GM23338 (cell line): ENCODE data around the gene FCN1. TPM values are rescaled to one million over a fixed set of nuclear protein-coding genes. Genes with fewer than 3 reads are reported as not detected.

Experiments
- ATAC-seq: fragments of 200-7000 bp; cut with Tn5 transposase; 3 replicates; pipeline ENCODE4 v1.9.1; 2020
- DNase-seq: peaks from one replicate; pipeline ENCODE4 v3.0.0-alpha.2; 2015; ENCODE audit warnings: low spot score
- H2AFZ ChIP-seq: fragments of 200-600 bp; sonication (generic); 2 replicates; pipeline ENCODE4 v1.8.0; 2016; ENCODE audit warnings: antibody characterized with exemption, mild to moderate bottlenecking, moderate library complexity
- H3F3A ChIP-seq: fragments of 200-600 bp; sonication (generic); replicated peaks from 2 replicates; pipeline ENCODE4 v1.8.0; 2017; ENCODE audit warnings: antibody characterized with exemption, mixed run types, low read depth
- H3K27ac ChIP-seq: fragments of 200-600 bp; sonication (generic); 2 replicates; pipeline ENCODE4 v1.6.1; 2016; ENCODE audit warnings: low read depth
- H3K27me3 ChIP-seq: fragments of 200-600 bp; sonication (generic); 2 replicates; pipeline ENCODE4 v1.8.0; 2016; ENCODE audit warnings: mild to moderate bottlenecking, mixed run types, moderate library complexity; ENCODE audit not compliant: insufficient read depth
- H3K36me3 ChIP-seq: fragments of 200-600 bp; sonication (generic); 2 replicates; pipeline ENCODE4 v1.8.0; 2016; ENCODE audit warnings: mild to moderate bottlenecking; ENCODE audit not compliant: insufficient read depth
- H3K4me1 ChIP-seq: fragments of 200-600 bp; sonication (generic); 2 replicates; pipeline ENCODE4 v1.8.0; 2016; ENCODE audit warnings: mild to moderate bottlenecking, moderate library complexity; ENCODE audit not compliant: insufficient read depth
- H3K4me2 ChIP-seq: fragments of 200-600 bp; sonication (generic); 2 replicates; pipeline ENCODE4 v1.7.1; 2017; ENCODE audit warnings: mixed run types
- H3K4me3 ChIP-seq: fragments of 200-600 bp; sonication (generic); 2 replicates; pipeline ENCODE4 v1.6.1; 2016; ENCODE audit warnings: mixed run types
- H3K79me2 ChIP-seq: fragments of 200-600 bp; sonication (generic); replicated peaks from 2 replicates; pipeline ENCODE4 v1.8.0; 2017; ENCODE audit warnings: mild to moderate bottlenecking; ENCODE audit not compliant: insufficient read depth
- H3K9me2 ChIP-seq: fragments of 200-600 bp; sonication (generic); 2 replicates; pipeline ENCODE4 v1.8.0; 2017; ENCODE audit not compliant: insufficient read depth
- H4K20me1 ChIP-seq: fragments of 200-600 bp; sonication (generic); replicated peaks from 2 replicates; pipeline ENCODE4 v1.8.0; 2017; ENCODE audit warnings: mild to moderate bottlenecking; ENCODE audit not compliant: insufficient read depth
- H3K27ac Mint-ChIP-seq: 2 replicates; pipeline ENCODE4 v1.8.0; 2020; ENCODE audit warnings: inconsistent platforms, mild to moderate bottlenecking, moderate library complexity, mixed read lengths
- H3K27me3 Mint-ChIP-seq: 3 replicates; pipeline ENCODE4 v1.8.0; 2022; ENCODE audit warnings: low read depth, mild to moderate bottlenecking, moderate library complexity, mixed read lengths, inconsistent platforms; ENCODE audit not compliant: insufficient read depth, poor library complexity
- H3K36me3 Mint-ChIP-seq: 3 replicates; pipeline ENCODE4 v1.8.0; 2021; ENCODE audit warnings: low read depth, mild to moderate bottlenecking, inconsistent platforms, moderate library complexity, mixed read lengths
- H3K4me1 Mint-ChIP-seq: 3 replicates; pipeline ENCODE4 v1.8.0; 2020; ENCODE audit warnings: mild to moderate bottlenecking, inconsistent platforms, mixed read lengths
- H3K4me3 Mint-ChIP-seq: 3 replicates; pipeline ENCODE4 v1.8.0; 2021; ENCODE audit warnings: moderate library complexity, mild to moderate bottlenecking, inconsistent platforms, mixed read lengths
- H3K9me3 Mint-ChIP-seq: 3 replicates; pipeline ENCODE4 v1.8.0; 2020; ENCODE audit warnings: moderate library complexity, mild to moderate bottlenecking, inconsistent platforms, mixed read lengths
- JUNB ChIP-seq: IDR thresholded peaks from one replicate; pipeline ENCODE4 v1.6.1; 2016; ENCODE audit warnings: antibody characterized with exemption; ENCODE audit not compliant: unreplicated experiment
- NANOG ChIP-seq: IDR thresholded peaks from 2 replicates; pipeline ENCODE4 v1.6.1; 2016; ENCODE audit warnings: antibody characterized with exemption, borderline replicate concordance
- STAT1 ChIP-seq: IDR thresholded peaks from one replicate; pipeline ENCODE4 v1.6.1; 2016; ENCODE audit warnings: antibody characterized with exemption; ENCODE audit not compliant: unreplicated experiment
- ZNF114 ChIP-seq: fragments of 250-450 bp; sonication (Bioruptor Pico); IDR thresholded peaks from 2 replicates; pipeline ENCODE4 v1.5.0; 2020; ENCODE audit warnings: mild to moderate bottlenecking, moderate library complexity
- ZNF462 ChIP-seq: fragments of 250-450 bp; sonication (Bioruptor Pico); IDR thresholded peaks from 2 replicates; pipeline ENCODE4 v1.5.0; 2020; ENCODE audit warnings: mild to moderate bottlenecking, moderate library complexity
- polyA plus RNA-seq: library from polyadenylated mRNA; unstranded; fragments of >200 nt; fragmentation: Nextera tagmentation; extraction: Ambion mirVana; gene quantifications from 2 replicates; pipeline ENCODE4 v1.2.1, GENCODE V29; 2016
- total RNA-seq: library from RNA; depleted of rRNA; stranded (reverse); fragments of >200 nt; shearing (Covaris generic); gene quantifications from 2 replicates; pipeline ENCODE4 v1.2.3, GENCODE V29; 2014
- TF ChIP-seq, protein P1 (sequence below): IDR thresholded peaks from 2 replicates; pipeline ENCODE4 v1.6.1; 2016; ENCODE audit warnings: antibody characterized with exemption

Gene FCN1
- total and polyA plus RNA-seq, 2 experiments from 2014 or later: not detected

- TF ChIP-seq ZNF462 (CRISPR knock-in tag) (no peak), STAT1 (no peak)
Measured at GRCh38 chr9:134885001-134885678, 32.6 kb downstream of the FCN1 start (continued).

GRCh38 chr9:134884492-134884891 lies 33.2 kb downstream of the FCN1 start:
- TF ChIP-seq JUNB (no peak), ZNF114 (CRISPR knock-in tag) (no peak), NANOG (no peak)
- TF ChIP-seq, protein P1, sequence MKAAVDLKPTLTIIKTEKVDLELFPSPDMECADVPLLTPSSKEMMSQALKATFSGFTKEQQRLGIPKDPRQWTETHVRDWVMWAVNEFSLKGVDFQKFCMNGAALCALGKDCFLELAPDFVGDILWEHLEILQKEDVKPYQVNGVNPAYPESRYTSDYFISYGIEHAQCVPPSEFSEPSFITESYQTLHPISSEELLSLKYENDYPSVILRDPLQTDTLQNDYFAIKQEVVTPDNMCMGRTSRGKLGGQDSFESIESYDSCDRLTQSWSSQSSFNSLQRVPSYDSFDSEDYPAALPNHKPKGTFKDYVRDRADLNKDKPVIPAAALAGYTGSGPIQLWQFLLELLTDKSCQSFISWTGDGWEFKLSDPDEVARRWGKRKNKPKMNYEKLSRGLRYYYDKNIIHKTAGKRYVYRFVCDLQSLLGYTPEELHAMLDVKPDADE: no peak
- Mint-ChIP-seq H3K36me3 (no peaks in the 10 kb centered on the region), H3K27ac (no peak overlapping the region), H3K4me3 (no peak overlapping the region), H3K9me3 (no peaks in the 10 kb centered on the region), H3K4me1 (no peaks in the 10 kb centered on the region), H3K27me3 (peaks cover 3% of the 10 kb centered on the region)
- no peak overlapping the region for H3K4me2 ChIP-seq
- no peak for ATAC-seq
- no peaks in the 10 kb centered on the region for H4K20me1 ChIP-seq
- no peaks in the 10 kb centered on the region for H3K79me2 ChIP-seq
- no peak overlapping the region for H2AFZ ChIP-seq
- no peaks in the 10 kb centered on the region for H3K27me3 ChIP-seq
- no peaks in the 10 kb centered on the region for H3F3A ChIP-seq
- no peak for DNase-seq
- no peaks in the 10 kb centered on the region for H3K36me3 ChIP-seq
- H3K4me3 ChIP-seq: no peak overlapping the region
- H3K27ac ChIP-seq: no peak overlapping the region
- no peaks in the 10 kb centered on the region for H3K4me1 ChIP-seq
- H3K9me2 ChIP-seq: no peaks in the 10 kb centered on the region
